Cerebellar nuclear complex (tissue), 1 donor: ENCODE results near the gene DCTN4.

ENCODE experiments used
- DNase-seq, 2 experiments: peaks; one replicate each; lab custom pipeline; 2025; lab: John Stamatoyannopoulos, UW

The DCTN4 gene

DNA sequence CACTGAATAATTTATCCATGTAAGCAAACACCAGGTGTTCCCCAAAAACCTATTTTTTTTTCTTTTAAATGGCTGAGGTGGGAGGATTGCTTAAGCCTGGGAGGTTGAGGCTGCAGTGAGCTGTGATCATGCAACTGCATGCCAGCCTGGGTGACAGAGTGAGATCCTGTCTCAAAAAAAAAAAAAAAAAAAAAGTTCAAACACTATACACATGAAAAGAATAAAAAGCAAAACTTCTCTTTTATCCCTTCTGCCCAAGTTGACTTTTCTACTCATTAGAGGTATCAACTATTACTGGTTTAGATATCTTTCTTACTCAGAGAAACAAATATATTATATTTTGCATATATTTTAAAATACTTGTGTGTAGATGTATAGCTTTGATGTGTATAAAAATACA lies 17.8 kb downstream of the DCTN4 start:
- DNase-seq = no peak

DNA sequence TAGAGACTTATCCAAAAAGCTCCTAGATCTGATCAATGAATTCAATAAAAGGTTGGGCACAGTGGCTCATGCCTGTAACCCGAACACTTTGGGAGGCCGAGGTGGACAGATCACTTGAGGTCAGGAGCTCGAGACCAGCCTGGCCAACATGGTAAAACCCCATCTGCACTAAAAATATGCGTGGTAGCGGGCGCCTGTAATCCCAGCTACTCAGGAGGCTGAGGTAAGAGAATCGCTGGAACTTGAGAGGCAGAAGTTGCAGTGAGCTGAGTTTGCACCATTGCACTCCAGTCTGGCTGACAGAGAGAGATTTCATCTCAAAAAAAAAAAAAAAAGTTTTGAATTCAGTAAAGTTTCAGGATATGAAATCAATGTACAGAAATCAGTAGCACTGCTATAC lies 20.0 kb downstream of the DCTN4 start:
- no peak for DNase-seq

DNA sequence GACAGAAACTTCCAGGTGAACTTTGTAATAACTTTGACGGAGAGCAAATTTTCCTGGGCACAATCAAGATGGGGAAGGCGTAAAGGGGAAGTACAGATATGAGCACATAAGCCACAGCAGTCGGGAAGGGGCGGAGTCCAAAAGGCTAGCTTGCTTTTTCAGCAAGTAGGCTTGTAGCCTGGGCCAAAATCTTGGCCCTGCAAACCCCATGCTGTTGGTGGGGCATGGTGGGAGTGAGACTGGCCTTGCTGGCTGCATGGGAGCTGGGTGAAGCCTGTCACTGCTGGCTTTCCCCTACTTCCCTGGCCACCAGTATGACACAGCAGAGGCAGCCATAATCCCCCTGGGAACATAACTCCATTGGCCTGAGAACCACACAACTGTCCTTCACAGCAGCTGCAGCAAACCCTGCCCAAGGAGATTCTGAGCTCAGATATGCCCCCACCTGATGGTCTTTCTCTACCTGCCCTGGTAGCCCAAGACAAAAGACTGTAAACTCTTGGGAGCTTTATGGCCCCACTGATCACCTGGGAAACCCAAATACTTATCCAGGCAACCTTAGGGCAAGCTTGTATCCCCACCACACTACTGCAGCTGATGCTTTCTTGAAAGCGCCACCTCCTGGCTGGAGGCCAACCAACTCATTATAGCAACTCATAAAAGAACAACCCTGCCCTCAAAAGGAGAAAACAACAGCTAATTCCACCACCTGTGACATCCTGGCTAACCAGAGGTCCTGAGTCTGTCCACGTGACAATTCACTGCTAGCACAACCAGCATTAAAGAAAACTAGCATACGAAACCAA lies 24.0 kb downstream of the DCTN4 start:
- no peak for DNase-seq

DNA sequence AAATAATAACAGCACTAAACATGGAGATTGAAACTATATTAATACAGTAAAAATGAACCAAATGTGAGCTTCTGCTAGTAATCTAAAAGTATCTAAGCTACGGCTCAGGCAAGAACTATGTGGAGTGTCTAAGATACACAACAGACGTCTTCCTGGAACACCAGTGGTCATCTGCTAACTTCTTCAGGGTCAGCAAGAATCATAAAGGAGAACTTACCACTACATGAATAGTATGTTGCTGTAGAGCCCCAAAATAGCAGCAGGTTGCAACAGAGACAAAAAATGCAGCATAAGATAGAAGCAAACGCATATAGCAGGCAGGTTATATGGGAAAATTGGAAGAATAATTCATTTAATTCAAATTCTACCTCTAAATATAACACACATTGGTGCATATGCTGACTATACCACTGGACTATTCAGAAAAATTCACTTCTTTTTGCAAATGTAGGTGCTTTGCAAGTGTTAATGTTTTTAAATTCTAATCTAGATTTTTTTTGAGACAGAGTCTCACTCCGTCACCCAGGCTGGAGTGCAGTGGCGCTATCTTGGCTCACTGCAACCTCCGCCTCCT lies 27.1 kb downstream of the DCTN4 start:
- DNase-seq = no peak

DNA sequence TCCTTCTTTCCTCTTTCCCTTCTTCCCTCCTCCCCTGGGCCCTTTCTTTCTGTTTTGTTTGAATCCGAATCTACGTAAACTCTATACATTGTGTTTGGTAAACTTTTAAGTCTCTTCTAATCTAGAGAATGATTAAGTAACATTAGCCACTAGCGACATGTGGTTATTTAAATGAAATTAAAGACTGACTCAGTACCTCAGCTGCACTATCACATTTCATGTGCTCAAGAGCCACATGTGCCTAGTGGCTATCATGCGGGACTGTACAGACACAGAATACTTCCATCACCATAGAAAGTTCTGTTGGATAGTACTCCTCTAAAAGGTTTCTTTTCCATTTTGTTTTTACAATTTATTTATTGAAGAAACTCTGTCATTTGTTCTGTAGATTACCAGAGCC lies 29.0 kb downstream of the DCTN4 start:
- DNase-seq = no peak

DNA sequence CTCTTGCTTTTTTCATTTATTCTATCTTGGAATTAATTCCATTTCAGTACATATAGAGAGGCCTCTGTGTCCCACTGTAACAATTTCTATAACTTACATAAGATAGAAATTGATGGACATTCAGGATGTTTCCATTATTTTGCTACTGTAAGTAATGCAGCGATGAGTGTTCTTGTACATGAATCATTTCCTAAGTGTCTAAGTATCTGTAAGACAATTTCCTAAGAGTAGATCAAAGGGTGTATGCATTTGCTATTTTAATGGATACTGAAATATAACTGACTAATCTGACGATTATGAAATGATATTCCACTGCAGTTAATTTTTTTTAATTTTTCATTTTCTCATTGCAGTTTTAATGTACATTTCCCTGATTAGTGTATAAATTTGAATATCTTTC lies 35.0 kb downstream of the DCTN4 start:
- no peak for DNase-seq

DNA sequence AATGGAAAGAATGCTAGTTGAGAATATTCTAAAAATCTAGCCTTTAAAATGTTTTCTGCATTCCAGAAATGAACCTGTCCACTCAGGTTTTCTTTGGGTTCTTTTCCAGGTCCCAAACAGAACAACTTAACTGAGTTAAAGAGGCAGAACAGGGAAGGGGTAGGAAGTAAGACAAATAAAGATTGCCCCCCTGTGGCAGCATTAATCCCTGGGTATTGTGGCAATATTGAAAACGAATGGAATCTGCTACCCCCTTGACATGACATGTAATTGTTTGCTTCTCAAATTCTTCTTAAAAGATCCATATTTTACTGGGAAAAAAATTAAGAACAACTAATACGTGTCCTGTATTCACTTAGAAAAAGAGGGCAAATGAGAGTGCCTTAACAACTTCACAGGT lies 48.7 kb downstream of the DCTN4 start:
- no peak for DNase-seq

DNA sequence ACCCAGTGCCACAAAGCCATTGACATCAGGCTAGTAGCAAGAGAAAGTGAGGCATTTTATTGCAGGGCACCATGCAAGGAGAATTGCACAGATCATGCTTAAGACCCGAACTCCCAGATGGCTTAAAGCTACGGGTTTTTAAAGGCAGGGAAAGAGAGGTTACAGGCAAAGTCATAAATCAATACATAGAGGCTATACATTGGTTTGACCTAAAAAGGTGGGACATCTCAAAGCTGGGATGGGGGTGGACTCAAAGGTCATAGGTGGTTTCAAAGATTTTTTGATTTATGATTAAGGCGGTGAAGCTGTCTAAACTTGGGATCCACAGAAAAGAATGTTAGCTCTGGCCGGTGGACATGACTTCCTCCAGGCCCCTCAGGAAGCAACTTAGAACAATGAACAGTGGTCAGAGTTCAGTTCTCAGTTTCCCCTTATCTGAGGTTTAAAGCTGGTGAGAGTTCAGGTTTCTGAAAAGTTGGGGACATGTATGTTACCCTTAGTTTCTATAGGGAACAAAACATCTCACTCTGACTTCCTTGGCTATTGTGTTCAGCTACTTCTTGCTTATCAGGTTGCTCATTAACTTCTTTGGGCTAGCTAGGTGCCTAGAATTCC lies 51.9 kb downstream of the DCTN4 start:
- DNase-seq = no peak

DNA sequence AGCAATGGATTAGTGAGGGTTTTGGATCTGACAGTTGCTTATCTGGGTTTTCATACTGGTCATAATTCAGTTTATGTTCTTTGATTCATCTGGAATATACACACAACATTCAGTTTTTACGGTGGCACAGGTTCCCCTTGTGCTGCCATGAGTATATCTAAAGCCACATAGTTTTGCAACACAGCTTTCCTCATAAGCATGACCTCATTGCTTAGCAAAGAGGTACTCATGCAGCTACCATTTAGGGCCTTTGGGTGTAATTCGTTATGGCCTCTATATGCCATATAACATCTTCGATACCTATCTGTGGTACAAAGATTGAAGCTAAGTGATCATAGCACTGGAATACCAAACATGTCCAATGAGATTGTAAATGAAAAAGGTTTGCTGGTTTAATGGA lies 55.1 kb downstream of the DCTN4 start:
- DNase-seq = no peak

DNA sequence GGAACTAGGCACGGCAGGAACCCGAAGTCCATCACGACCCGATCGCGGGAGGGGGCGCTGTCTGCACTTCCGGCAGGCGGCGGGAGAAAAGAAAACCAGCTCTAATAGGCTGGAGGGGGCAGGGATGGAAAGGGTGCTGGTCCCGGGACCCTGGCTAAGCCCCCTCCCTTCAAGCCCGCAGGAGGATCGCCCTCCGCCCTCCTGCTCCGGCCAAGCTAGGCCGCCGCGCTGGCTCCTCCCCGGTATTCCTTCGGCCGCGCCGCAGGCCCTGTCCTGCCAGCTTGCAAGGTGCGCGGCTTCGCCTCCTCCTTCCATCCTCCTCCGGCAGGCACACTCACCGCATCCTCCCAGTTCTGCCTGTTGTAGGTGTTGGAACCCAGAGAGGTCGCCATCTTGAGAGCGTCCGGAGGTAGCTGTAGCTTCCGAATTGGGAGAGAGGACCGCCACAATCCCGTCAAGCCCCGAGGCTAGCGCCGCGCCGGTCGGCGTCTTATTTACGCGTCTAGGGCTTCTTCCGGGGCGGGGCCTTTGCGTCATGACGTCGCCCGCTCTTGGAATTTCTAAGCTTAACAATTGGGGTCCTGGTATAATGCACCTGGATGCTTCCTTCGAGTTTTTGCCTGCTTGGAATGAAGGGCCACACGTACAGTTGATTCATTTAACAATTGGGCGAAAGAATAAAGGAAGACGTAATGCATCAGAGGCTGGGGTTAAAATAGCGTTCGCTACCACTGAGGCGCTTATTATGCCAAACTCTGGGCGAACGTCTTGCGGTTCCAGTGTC lies 58.0 kb downstream of the DCTN4 start, which contains the start of gene RBM22:
RBM22 (minus strand) TSS at position 469 of the 784 bp plus-strand sequence; CDS start at position 392, 77 bp downstream.
- DNase-seq = peak; percentile 44 to 72

DNA sequence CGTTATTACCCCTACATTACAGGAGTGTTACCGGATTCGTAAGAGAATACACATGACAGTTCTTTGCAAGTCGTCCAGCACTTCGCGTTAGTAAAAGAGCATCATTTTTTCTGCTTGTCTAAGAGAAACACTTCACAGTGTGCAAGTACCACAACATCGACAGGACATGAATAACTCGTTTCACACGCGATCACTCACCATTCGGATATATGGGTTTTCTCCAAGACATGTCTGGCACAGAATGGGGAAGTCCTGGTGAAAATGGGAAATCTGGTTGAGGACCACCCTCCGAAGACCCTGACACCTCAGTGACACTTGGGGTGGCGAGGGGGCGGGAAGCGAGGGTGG lies 58.6 kb downstream of the DCTN4 start:
- DNase-seq = no peak

DNA sequence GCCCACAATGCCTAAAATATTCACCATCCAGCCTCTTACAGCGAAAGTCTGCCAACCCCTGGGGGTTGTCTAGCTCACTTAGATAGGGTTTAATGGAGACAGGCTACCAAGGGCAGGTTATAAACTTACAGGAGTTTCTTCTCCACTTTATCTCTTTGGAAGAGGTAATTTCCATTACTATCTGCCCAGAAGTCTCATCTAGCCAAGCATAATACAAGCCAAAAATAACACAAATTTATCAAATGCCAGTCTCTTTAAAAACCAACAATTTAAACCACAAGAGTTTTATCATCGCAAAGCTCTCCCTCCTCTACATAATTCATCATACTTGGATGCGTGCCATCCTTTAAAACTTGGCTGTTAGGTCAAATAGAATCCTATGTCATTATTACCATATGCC lies 64.2 kb downstream of the DCTN4 start:
- no peak for DNase-seq

DNA sequence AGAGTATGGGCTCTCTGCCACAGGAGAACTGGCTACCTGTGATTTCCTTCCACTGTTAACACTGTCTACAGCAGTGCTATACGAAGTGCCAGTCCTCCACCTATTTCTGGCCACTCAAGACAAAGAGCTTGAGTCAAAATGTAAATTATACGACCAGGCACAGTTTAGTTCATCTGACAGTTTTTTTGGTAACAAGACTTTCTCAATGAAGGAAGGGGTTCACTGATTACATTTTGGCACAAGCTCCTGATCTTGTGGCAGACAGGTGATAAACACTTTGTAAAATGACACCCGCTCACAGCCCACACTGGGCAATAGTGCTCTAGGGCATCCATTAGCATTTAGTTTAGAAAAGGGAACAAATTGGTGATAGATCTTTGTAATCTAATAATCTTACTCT lies 66.5 kb downstream of the DCTN4 start:
- DNase-seq = no peak

DNA sequence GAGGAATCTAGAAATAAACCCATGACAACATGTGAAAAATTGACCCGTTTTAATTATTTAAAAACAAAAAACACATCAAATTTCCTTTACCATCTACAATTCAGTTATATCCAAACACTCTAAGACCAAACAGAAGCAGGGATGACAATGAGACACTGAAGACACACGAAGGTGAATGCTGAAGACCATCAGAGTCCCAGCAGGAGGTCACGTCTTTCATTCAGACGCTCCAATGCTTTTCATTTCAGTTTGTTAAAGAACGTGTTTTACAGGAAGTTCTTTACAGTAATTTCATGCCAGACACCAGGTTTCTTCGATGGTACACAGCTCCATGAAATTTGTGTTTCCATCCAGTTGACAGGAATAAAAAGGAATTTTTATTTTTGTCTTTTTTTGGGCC lies 68.1 kb downstream of the DCTN4 start:
- no peak for DNase-seq

DNA sequence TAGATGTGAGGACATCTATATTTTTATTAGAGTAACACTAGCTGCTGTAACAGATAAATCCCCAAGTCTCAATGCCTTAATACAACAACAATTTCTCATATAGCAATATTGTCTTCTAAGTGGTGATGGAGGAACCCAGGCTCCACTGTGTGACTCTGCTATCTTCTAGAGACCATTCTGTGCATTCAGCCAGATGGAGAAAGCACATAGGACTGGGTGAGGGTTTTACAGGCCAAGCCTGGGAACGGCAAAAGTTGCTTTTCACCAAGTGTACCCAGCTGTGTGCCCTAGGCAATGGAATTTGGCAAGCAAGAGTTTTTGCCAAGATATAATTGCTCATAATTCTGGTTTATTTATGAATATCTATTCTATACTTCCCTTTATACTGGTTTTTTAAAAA lies 69.7 kb downstream of the DCTN4 start:
- DNase-seq = no peak

DNA sequence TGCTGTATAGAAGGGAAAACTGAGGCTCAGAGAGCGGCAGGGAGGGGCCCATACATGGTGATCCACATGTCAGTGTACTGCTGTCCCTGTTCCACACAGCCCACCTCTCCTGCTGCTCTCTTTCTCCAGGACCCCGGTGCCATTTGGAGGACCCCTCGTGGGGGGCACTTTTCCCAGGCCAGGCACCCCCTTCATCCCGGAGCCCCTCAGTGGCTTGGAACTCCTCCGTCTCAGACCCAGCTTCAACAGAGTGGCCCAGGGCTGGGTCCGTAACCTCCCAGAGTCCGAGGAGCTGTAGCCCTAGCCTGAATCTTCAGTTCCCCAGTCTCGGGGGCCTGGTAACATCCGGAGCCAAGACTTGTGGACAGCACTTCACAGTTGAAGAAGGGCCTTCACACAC lies 82.2 kb downstream of the DCTN4 start:
- no peak for DNase-seq

DNA sequence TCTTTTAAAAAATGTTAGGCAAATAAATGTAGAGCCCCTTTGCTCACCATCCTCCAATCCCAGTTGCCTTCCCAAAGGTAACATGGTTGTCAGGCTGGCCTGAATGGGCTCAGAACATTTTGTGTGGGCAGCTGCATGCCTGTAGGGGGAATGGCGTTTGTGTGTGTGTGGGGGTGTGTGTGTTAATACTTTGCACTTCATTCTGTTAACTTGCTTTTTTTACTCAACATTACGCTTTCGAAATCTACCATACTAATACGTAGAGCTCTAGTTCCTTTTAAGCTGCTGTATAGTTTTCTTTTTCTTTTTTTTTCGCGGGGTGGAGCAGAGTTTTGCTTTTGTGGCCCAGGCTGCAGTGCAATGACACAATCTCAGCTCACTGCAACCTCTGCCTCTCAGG lies 83.7 kb downstream of the DCTN4 start:
- DNase-seq = no peak

DNA sequence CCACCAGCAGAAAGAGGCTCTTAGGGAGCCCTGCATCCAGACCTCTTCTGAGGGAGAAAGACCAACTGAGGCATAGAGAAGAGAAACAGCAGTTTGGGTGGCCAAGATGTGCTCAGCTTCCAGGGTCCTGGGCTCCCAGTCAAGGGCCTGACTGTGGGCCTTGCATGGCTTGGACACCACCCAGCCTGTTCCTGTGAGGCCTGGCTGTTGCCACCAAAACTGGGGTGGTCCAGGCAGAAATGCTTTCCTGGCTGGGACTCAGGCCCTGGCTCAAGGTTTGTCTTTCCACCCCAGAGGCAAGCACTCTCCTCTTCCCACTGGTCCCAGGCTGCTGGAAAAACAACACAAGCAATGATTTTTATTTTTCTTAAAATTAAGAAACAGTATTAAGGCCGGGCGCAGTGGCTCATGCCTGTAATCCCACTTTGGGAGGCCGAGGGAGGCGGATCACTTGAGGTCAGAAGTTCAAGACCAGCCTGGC lies 84.4 kb downstream of the DCTN4 start:
- no peak for DNase-seq

DNA sequence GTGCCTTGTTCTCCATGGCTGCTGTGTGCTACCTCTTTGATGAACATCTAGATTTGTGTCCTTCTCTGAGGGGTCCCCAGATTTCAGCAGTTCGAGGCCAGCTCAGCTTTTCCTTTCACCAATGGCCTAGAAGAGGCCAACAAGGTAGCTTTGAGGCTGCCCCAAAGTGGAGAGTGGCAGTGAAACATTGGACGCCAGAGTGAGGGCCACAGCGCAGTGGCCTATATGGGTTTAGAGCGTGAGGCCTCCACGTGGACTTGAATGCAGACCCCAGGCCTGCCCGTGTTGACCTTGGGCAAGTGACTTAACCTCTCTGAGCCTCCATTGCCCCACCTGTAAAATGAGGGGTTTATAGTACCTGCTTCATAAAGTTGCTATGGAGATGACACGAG lies 85.9 kb downstream of the DCTN4 start:
- no peak for DNase-seq

DNA sequence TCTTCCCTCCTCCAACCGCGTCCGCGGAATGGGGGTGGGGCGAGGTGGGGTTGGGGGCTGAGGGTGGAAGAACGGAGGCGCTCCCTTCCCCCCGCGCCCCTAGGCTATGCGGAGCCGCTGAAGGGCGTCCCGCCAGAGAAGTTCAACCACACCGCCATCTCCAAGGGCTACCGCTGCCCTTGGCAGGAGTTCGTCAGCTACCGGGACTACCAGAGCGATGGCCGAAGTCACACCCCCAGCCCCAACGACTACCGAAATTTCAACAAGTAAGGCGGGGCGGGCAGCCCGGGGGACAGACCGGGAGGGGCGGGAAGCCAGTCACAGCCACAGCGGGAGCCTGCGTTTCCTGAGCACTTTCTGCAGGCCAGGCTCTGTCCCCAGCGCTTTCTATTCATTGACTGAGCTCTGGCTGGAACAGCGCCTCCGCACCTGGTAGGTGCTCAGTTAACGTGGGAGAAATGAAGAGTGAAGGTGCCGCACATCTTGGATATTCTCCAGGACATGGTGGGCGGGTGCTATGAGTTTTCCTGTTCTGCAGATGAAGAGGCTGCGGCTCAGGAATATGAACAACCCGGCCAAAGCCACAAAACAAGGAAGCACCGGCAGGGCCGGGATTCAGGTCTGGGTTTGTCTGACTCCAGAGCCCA lies 86.5 kb downstream of the DCTN4 start:
- no peak for DNase-seq

DNA sequence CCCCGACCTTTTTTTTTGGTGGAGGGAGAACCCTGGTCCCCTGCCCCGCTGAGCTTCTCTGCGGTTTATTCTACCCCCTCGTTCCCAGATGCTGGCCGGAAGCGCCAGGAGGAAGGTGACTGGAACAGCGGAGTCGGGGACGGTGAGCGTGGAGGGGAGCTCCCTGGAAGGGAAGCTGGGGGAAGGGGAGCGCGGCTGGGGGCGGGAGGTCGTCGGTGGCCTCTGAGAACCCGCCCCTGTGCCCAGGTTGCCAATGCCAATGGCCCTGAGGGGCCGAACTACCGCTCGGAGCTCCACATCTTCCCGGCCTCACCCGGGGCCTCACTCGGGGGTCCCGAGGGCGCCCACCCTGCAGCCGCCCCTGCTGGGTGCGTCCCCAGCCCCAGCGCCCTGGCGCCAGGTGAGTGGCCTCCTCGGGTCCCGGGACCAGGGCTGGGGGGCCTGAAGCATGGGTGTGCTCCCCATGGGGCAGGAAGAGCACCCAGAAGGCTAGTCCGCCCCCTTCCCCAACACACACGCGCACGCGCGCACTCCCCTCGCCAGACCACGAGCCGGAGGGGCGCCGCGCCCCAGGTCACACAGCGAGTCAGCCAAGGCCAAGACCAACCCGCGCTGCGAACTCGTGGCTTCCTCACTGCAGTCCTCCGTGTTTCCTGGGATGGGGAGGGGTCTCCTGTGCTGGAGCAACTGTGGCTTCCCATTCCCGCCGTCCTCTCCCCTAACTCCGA lies 87.1 kb downstream of the DCTN4 start:
- no peak for DNase-seq
